Activated CD4-positive, alpha-beta T cell treated with anti-CD3 and anti-CD28 coated beads, Interleukin-2, amount 50 U/mL, for 16 hours (primary cell): ENCODE measurements around the gene YWHAQ.
A peak's percentile ranks its signal among the peaks of the same experiment; 100 is the strongest.
"Not testable (repeated sequence)": the region's sequence is repeated elsewhere in the genome, so short reads cannot be mapped to it uniquely, and the experiment has no call there.

ENCODE experiments used
- DNase-seq: peaks from one replicate; pipeline ENCODE4 v3.0.0-alpha.2; 2020

YWHAQ gene

DNA sequence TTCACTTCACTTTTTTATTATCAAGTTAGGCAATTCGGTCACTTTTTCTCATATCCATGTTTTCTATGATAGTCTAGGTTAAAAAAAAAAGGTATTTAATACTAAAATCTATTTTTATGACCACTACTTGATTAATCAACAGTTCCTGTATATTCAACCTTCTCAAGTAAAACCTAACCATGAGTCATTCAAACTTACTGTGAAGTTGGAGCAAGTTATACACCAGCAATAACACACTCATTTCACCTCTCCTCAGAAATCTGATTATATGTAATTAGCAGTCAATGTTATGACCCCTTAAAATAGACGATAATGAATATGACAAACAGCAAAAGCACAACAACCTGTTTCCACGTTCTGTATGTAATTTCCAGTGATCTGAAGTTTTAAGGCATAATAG, 40.2 kb downstream of the YWHAQ start:
- peak; percentile 42 for DNase-seq

DNA sequence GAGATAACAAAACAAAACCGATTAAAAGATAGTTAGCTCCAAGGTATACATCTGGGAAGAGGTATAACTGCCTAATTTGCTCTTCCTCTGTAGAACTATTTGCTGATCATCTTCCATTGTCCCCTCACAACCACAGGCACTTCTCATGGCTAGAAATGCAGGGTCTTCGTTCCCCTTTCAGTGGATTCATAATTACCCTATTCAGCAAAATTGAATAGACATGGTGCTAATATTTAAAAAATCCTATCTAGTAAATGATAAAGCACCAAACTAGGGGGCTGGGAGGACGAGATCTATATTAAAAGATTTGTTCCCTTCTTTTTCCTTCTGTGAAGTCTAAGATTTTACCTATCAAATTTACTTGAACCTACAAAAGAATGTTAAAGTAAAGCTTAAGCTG, 44.3 kb downstream of the YWHAQ start:
- DNase-seq, result no peak

DNA sequence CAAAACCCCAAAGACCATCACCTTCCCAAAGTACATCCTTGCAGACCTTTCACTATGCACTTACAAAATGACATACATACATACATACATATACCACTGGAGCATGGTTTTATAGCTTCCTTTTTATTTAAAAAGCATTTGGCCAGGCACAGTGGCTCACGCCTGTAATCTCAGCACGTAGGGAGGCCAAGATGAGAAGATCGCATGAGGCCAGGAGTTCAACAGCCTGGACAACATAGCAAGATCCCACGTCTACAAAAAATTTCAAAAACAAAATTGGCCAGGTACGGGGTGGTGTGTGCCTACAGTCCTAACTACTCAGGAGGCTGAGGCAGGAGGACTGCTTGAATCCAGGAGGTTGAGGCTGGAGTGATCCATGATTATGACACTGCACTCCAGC, 45.3 kb downstream of the YWHAQ start:
- no peak for DNase-seq

DNA sequence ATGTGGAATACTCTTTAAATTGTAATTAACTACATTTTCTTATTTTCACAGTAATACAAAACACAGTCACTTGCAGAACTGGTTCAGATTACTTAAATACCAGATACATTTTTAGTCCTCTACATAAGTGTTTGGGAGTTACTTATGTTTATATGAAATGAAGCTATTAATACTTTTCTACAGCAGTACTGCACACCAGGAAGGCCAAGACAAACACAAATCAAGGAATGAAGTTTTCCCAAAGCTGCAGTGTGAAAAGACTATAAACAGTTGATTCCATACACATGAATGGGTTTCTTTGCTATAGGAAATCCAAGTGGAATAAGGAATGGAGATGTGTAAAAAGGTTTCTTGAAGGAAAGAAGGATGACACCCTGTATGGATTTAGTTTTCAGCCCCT, 45.9 kb downstream of the YWHAQ start:
- not testable (repeated sequence) for DNase-seq

DNA sequence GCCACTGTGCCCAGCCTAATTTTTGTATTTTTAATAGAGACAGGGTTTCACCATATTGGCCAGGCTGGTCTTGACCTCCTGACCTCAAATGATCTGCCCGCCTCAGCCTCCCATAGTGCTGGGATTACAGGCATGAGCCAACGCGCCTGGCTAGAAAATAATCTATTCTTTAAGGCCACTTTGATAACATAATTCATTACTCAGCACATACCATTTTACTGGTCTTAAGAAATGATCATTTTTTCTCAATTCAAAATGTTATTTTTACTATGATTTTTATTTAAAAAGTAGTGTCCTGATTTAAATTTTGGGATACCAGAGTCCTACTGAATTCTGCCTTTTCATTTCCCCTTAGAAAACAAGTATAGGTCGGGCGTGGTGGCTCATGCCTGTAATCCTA, 48.2 kb downstream of the YWHAQ start:
- DNase-seq, result no peak

DNA sequence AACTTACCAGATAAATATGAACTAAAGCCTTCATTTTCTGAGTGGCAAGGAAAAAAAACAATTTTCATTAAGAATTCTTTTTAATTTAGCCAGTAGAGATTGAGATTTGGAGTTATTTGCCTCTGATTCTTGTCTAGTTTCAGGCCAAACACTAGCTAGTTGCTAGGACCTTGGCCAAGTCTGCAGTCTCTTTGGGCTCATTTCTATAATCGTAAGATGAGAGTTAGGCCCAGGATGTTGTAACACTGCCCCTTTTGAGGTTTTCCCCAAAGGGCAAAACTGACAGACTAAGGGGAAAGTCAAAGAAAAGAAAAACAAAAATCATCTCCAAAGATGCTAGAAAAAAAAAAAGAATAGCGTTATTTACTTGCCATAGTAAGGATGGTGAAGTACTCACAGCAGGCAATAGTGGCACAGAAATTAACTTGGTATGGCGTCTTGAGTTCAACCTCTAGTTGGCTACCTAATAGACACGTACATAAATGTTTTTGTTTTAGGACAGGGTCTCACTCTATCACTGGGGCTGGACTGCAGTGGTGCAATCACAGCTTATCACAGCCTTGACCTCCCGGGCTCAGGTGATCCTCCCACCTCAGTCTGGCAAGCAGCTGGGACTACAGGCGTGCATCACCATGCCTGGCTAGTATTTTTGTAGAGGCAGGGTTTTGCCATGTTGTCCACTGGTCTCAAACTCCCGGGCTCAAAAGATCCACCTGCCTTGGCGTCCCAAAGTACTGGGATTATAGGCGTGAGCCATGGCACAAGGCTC, 52.1 kb downstream of the YWHAQ start:
- no peak for DNase-seq

DNA sequence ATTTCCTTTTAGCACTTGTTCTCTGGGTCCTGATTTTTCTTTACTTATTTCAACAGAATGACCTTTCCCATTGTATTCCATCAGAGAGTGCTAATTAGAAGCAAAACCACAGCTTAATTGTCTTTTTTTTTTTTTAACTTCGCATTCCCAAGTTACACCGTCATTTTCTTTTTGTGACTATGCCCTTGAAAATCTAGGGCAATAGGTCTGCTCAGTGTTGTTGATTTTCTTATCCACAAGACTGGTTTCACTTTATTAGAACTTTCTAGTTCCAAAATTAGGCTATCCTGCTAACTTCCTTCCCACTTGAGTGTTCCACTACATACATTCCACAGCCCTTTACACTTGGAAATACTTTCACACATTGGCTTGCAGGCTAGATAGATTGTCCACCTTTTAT, 56.5 kb downstream of the YWHAQ start:
- no peak for DNase-seq

DNA sequence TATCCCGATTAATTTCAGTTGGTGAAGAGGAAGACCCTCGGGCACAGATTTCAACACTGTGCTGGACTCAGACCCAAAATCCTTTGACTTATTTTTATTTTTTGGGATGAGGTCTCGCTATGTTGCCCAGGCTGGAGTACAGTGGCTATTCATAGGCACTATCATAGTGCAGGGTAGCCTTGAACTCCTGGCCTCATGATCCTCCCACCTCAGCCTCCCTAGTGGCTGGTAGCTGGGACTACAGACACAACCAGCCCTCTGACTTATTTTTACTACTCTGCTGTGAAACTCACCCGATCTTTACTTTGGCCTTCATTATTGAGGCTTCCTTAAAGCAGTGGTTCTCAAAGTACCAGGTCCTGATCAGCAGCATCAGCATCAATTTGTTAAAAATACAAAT, 57.0 kb downstream of the YWHAQ start:
- DNase-seq, result no peak

DNA sequence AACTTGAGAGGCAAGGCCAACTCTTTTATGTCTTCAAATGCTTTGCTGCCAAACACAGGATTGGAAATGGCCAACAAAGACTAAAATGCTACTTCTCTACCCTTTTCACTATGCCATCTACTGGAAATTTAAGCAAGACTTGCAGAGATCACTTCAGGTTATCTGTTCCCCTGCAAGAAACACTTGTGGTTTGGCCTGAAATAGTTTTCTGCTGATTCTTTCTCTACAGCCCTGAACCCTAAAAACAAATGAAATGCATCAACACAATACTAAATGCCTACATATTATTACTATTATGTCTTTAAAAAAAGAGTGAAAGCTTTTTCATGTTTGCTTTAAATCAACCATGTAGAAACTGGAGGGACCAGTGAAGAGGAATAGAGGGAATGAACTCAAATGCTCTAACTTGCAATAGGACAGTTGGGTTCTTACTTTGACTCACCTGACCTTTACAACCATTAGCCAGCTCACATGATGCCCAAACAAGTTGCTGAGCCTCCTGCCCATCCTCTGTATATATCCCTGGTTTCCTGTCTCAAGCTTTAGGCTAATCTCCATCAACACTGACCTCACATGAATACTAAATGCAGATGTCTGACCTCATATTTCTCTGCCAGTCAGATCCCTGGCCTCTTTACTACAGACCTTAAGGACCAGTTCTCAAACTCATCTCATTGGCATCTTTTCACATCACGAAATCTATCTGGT, 57.6 kb downstream of the YWHAQ start:
- DNase-seq, result no peak

DNA sequence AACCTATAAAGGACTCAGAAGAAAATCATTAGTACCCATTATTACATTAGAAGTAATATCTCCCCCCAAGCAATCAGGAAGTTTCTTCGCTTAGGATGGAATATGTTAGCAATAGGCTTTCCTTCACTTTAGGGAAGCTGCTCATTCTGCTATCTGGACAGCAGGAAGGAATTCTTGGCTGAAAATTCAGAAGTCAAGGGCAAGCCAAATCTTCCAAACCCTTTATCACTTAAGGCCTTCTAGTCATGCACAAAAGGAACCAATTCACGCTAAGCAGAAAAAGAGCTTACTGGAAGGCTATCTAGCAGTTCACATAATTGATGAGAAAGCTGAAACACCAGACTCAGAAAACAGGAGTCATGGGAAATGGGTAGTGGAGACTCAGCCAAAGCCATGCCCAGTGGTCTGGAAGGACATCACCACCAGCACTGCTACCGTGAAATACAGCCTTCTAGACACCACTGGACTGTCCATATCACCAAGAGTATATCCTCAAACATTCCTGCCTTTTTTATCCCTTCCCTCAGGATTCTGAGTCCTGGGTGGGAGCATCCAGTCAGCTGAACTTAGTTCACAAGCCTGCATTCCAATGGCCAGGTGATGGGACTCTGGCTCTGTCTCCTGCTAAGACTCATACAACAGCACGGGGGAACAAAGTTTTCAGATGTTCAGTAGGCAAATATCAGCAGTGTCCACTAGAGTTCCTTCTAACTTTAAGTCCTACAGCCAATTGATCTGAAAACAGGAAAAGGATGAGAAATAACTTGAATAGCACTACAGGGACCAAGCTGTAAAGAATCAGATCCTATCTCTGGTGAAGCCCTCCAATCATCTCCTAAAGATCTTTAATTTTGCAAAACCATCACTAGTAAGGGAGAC, 60.4 kb downstream of the YWHAQ start:
- DNase-seq, result no peak

DNA sequence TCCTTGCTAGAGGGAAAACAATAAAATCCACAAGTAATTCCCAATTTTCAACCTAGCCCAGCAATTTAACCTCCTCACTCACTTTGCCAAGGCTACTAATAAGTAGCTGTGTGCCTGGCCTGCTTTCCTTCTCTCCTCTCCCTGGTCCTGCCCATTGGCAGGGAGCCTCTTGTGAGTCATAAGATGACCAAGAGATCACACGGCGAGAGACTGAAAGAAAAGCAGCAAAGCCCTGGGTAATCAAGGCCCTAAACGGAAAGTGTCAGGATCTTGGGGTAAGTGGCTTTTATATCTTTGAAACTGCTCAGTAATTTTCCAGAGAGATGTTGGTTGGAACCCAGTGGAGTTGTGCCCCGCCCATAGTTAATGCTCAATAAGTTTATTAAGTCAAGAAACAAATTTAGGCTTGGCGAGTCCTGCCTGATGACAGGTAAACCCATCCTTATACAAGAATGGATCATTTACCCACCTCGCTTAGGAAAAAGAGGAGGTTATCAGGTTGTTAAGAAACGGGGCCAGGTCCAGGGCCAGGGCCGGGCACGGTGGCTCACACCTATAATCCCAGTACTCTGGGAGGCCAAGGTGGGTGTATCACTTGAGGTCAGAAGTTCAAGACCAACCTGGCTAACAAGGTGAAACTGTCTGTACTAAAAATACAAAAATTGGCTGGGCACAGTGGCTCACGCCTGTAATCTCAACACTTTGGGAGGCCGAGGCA, 65.2 kb downstream of the YWHAQ start:
- no peak for DNase-seq

DNA sequence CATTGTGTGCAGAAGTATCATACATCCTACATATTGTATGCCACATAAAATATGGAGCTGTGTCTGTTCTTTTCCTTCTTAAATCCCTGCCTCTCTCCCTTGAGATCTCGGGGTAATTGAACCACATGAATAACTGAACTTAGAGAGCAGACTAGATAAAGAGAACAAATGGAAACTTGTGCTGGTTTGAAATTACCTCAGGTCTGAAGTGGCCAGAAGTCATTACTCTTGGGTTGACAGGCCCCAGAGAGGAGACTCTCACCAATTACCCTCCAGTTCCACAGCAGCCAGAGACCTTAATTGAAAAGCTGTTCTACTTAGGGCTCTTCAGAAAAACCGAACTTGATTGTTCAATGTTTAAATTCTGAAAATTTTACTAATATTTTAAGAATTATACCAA, 70.2 kb downstream of the YWHAQ start:
- DNase-seq, result no peak

DNA sequence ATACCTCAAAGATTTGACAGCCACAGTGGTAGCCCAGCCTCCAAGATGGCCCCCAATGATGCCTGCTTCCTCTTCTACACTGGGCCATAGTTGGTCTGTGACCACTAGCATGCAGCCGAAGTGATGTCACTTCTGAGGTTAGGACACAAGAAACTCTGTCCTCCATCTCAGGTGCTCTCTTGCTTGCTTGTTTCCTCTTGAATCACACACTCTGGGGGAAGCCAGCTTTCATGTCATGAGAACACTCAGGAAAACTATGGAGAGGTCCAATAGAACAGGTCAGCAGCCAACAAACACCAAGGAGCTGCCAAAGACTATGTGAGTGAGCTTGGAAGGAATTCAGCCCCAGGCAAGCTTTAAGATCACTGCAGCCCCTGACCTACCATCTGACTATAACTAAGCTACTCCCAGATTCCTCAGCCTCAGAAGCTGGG, 71.8 kb downstream of the YWHAQ start:
- DNase-seq, result no peak

DNA sequence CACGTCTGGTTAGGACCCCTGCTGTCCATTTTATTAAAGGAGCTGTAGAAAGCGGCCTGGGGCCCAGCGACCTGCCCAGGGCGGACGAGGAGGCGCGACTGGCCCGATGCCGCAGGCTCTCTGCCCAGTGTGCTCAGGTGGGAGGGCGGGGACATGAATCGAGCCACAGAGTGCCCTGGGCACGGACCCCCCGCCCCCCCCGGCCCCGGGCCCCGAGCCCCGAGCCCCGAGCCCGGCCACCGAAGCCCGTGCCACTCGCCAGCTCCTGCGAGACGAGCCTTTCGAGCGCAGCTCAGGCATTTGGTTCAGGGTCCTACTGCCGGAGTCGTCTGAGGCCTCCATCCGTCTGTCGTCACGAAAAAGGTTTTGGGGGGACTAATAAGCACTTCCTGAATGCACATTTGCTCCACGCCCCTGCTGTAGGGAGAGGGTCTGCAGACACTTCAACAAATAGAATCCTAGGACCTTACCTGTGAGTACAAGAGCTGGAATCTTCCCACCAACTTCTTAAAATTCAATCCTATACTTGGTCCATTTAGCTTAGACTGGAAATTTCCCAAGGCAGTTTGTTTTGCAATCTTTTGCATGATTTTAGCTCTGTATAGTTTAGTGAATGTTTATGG, 74.6 kb downstream of the YWHAQ start:
- DNase-seq, result peak; percentile 30

DNA sequence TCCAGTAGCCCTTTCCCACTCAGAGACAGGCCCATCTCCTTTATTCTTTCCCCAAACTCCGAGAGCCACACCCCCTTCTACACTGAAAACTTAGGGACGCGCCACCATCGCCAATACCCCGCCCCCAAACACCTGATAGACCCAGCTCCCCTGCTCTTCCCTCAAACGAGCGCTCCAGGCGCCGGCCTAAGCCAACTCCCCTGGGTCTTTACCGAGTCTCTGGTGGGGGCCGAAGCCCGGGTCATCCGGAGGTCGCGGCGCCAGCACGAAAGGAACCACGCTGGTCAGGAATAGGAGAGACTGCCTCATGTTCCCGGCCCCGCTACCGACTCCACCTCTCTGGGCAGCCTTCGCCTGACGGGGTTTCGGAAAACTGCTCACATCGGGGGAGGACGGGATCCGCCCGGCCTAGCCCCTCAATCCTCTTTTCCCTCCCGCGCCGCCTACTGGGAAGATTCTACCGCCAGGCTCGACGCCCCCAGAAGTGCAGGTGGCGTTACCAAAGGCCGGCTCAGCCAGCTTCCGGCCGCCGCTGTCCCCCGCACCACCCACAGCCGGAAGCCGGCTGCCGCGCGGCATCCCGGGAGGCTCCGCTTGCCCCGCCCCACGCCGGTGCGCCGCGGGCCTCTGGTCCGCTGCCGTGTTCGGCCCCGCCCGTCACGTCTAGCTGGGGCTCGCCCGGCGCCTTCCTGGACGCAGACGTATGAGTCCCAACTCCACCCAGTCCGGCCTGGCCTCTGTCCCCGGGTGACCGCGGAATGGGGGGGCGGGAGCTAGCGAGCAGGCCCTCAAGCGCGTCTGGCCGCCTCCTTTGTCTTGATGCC, 75.3 kb downstream of the YWHAQ start, which contains the start of gene ADAM17:
Gene ADAM17, minus strand, starts transcription at position 534 of the 824 bp plus-strand sequence. Its CDS starts 225 bp downstream, at position 309.
- peak; percentile 93 for DNase-seq

DNA sequence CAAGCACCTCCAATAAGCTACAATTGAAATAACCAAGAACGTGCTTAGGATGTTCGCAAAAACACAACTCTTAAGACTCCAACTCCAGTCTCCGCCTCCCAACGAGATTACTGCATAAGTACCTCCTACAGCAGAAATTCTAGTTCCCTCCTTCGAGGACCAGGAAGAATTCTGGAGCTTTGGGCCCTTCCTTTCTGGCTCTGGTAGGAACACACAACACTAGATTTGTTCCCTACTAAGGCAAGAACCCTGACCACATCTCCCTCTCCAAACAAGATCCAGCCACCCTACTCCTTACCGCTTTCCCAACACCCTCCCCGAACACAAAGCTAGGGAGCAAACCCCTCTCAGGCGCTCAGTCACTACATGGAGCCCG, 75.9 kb downstream of the YWHAQ start:
- peak; percentile 51 for DNase-seq

DNA sequence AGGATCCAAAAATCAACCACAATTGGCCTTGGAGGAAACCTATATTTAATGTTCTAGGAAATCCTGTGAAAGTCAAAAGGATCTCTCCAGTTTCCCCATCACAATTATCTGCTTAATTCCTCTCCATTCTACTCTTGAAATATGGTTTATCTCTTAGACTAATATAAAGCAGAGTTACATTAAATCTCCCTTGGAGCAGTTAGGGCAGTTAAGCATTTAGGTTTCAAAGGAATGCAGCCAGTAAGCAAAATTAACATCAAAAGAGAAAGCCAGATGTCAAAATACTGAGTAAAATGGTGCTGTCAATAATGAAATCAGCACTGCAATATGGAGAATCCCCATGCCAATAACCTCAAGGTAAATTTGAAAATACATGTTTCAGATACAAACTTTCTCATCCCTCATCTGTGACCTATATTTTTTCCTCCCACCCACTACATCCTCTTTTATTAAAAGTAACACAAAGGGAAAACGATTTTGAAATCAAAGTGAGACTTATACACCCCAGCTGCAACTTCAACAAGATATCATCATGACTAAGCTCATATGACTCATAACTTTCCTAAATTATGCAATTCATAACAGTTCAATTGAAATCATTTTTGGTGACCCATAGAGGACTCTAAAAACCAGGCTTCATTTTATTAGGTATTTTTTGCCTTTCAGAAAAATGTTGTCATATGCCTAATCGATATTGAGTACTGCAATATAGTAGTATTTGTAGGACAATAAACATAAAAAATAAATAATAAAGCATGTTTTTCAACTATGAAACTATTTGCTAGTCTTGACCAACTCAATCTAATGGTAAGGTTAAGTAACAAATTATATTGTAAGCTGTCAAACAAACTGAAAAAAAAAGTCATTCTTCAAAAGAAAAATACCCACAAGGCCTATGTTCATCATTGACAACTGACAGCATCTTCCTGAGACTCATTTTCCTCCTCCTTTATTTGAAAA, 78.3 kb downstream of the YWHAQ start:
- DNase-seq, result peak; percentile 87

DNA sequence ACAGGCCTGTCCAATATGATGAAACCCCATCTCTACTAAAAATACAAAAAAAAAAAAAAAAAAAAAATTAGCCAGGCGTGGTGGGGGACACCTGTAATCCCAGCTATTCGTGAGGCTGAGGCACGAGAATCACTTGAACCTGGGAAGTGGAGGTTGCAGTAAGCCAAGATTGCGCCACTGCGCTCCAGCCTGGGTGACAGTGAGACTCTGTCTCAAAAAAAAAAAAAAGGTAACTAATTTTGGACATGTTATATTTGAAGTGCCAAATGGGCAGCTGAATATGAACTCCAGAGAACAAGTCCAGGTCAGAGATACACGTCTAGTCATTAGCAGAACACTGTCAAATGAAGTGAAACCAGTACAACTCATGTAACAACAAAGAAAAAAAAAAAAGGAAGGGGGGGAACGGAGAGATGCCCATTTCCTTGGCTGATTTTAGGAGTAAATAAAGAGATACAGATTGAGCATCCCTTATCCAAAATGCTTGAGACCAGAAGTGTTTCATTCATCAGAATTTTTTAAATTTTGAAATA, 79.9 kb downstream of the YWHAQ start:
- not testable (repeated sequence) for DNase-seq

DNA sequence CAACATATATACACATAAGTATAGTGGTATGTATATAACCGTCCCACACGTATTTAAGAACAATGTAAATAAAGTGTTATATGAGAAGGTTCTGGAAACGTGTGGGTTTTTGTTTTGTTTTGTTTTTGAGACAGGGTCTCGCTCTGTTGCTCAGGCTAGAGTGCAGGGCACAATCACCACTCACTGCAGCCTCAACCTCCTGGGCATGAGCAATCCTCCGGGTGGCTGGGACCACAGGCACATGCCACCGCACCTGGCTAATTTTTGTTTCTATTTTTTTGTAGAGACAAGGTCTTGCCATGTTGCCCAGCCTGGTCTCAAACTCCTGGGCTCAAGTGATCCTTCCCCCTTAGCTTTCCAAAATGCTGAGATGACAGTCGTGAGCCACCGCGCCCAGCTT, 81.4 kb downstream of the YWHAQ start:
- DNase-seq, result no peak

DNA sequence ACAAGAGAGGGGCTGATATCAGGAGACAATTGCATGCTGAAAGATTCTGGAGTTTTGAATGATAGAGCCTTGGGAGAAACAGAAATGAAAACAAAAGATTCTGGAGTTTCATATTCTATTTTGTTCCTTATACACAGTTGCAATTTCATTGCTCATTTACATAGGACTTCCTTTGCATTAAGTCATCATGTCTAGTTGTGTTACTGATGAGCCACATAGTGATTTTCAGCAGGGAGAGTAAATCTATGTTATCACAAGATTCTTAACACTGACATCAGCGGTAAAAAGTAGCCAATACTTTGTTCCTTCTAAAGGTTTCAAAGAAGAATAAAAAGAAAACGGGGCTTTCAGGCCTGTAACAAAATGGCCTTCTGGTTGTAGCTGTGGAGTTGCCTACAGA, 82.3 kb downstream of the YWHAQ start:
- peak; percentile 50 for DNase-seq
